Lower lobe of right lung (tissue), 2 donors: ENCODE measurements around the gene PHYKPL. TPM values are rescaled to one million over a fixed set of nuclear protein-coding genes. Genes with fewer than 3 reads are reported as not detected.
A peak's percentile ranks its signal among the peaks of the same experiment; 100 is the strongest.
"Not testable (repeated sequence)": the region's sequence is repeated elsewhere in the genome, so short reads cannot be mapped to it uniquely, and the experiment has no call there.

Experiments
- ATAC-seq, 2 donors: fragments of 200-7000 bp; cut with Tn5 transposase; one replicate each; pipeline ENCODE4 v1.9.1; 2020 to 2022; ENCODE audit warnings: mild to moderate bottlenecking in 2 of 2, moderate library complexity in 2 of 2
- DNase-seq: peaks from one replicate; pipeline ENCODE4 v3.0.0-alpha.2; 2020
- H3K27ac ChIP-seq: fragments of 200-600 bp; one replicate; pipeline ENCODE4 v1.8.0; 2022
- H3K27me3 ChIP-seq: fragments of 200-600 bp; one replicate; pipeline ENCODE4 v1.8.0; 2022; ENCODE audit warnings: low read depth
- H3K36me3 ChIP-seq: fragments of 200-600 bp; one replicate; pipeline ENCODE4 v1.8.0; 2022; ENCODE audit warnings: mild to moderate bottlenecking
- H3K4me1 ChIP-seq: fragments of 200-600 bp; one replicate; pipeline ENCODE4 v1.8.0; 2022
- H3K4me3 ChIP-seq: fragments of 200-600 bp; one replicate; pipeline ENCODE4 v1.8.0; 2022; ENCODE audit warnings: mild to moderate bottlenecking
- H3K9me3 ChIP-seq: fragments of 200-600 bp; one replicate; pipeline ENCODE4 v1.8.0; 2022
- CTCF ChIP-seq: fragments of 200-600 bp; IDR thresholded peaks from one replicate; pipeline ENCODE4 v1.8.0; 2022; ENCODE audit warnings: antibody characterized with exemption, mild to moderate bottlenecking
- intact Hi-C: fragments of 100-400 bp; cut with DNase I; formaldehyde crosslinking; loops from one replicate; pipeline ENCODE4 v1.11.0; 2022
- total RNA-seq: library from RNA; stranded (reverse); fragmentation: NEBNext Ultra II Directional; extraction: Animal tissue kit (Norgen Biotek cat#: 25700); gene quantifications from one replicate; pipeline ENCODE4 v1.2.1, GENCODE V29; 2021
- donor health status: DM: no; HTN: yes; CAD: no; lungs with severe emphysema.

Gene PHYKPL
- total RNA-seq, 1 donor from 2014 or later = 101 TPM

GRCh38 chr5:178199581-178200434, 32.8 kb downstream of the PHYKPL start:
- DNase-seq = no peak
- intact Hi-C loops = no loop called here
- Histone ChIP-seq H3K36me3 (no peaks in the 10 kb centered on the region), H3K27ac (no peak overlapping the region), H3K4me1 (no peaks in the 10 kb centered on the region), H3K4me3 (no peak overlapping the region), H3K9me3 (no peaks in the 10 kb centered on the region), H3K27me3 (no peaks in the 10 kb centered on the region)
- TF ChIP-seq CTCF = no peak
- no peak for ATAC-seq

GRCh38 chr5:178198706-178199105, 33.9 kb downstream of the PHYKPL start:
- no peaks in the 10 kb centered on the region for H3K4me1 ChIP-seq
- no peak overlapping the region for H3K4me3 ChIP-seq
- no peak for TF ChIP-seq CTCF
- ATAC-seq (no peak), DNase-seq (no peak)
- no peaks in the 10 kb centered on the region for H3K9me3 ChIP-seq
- no peak overlapping the region for H3K27ac ChIP-seq
- H3K27me3 ChIP-seq = peaks cover 6% of the 10 kb centered on the region
- H3K36me3 ChIP-seq = no peaks in the 10 kb centered on the region
- intact Hi-C loops = no loop called here

- H3K4me3 ChIP-seq, H3K27me3 ChIP-seq, H3K36me3 ChIP-seq, H3K27ac ChIP-seq, H3K4me1 ChIP-seq, intact Hi-C loops, ATAC-seq, H3K9me3 ChIP-seq, DNase-seq: not testable (repeated sequence)
Observed at GRCh38 chr5:178198151-178198550, 34.5 kb downstream of the PHYKPL start.

GRCh38 chr5:178196986-178197385, 35.6 kb downstream of the PHYKPL start:
- DNase-seq = no peak
- Histone ChIP-seq H3K9me3 (no peaks in the 10 kb centered on the region), H3K27ac (no peak overlapping the region), H3K36me3 (no peaks in the 10 kb centered on the region), H3K27me3 (peaks cover 6% of the 10 kb centered on the region), H3K4me1 (no peaks in the 10 kb centered on the region), H3K4me3 (no peak overlapping the region)
- intact Hi-C loops = no loop called here
- ATAC-seq = peak; percentile 50
- peak; percentile 51 for TF ChIP-seq CTCF

GRCh38 chr5:178196281-178196812, 36.3 kb downstream of the PHYKPL start:
- no peak for TF ChIP-seq CTCF
- DNase-seq (no peak), ATAC-seq (no peak)
- H3K4me1 ChIP-seq = no peaks in the 10 kb centered on the region
- H3K36me3 ChIP-seq = no peaks in the 10 kb centered on the region
- H3K27ac ChIP-seq = no peak overlapping the region
- H3K9me3 ChIP-seq = no peaks in the 10 kb centered on the region
- no peak overlapping the region for H3K4me3 ChIP-seq
- H3K27me3 ChIP-seq = peaks cover 6% of the 10 kb centered on the region
- intact Hi-C loops = no loop called here

GRCh38 chr5:178194026-178194425, 38.6 kb downstream of the PHYKPL start:
- TF ChIP-seq CTCF = no peak
- Histone ChIP-seq H3K27ac (no peak overlapping the region), H3K27me3 (peaks cover 6% of the 10 kb centered on the region), H3K4me3 (no peak overlapping the region), H3K9me3 (no peaks in the 10 kb centered on the region), H3K4me1 (no peaks in the 10 kb centered on the region), H3K36me3 (no peaks in the 10 kb centered on the region)
- intact Hi-C loops = no loop called here
- ATAC-seq = peak in 1 of 2 donors; percentile 23
- DNase-seq = no peak
